Upper lobe of left lung (tissue), 6 donors: ENCODE results near the gene STK35. TPM values are rescaled to one million over a fixed set of nuclear protein-coding genes. Genes with fewer than 3 reads are reported as not detected.
A peak's percentile ranks its signal among the peaks of the same experiment; 100 is the strongest.

Experiments
- ATAC-seq, 2 donors: fragments of 200-7000 bp; cut with Tn5 transposase; one replicate each; pipeline ENCODE4 v1.9.1; 2022; ENCODE audit warnings: mild to moderate bottlenecking in 2 of 2, moderate library complexity in 2 of 2; ENCODE audit not compliant: low FRiP score in 2 of 2
- DNase-seq, 2 donors: peaks; one replicate each; pipeline ENCODE4 v3.0.0-alpha.2; 2019 to 2020
- H3K27ac ChIP-seq, 4 donors: fragments of 200-600 bp; sonication (generic); one replicate each; pipeline ENCODE4 v1.5.1; 2016 to 2019
- H3K27me3 ChIP-seq, 4 donors: fragments of 200-600 bp; sonication (generic); one replicate each; pipeline ENCODE4 v1.5.1; 2017 to 2019
- H3K36me3 ChIP-seq, 4 donors: fragments of 200-600 bp; sonication (generic); one replicate each; pipeline ENCODE4 v1.5.1; 2016 to 2019
- H3K4me1 ChIP-seq, 4 donors: fragments of 200-600 bp; sonication (generic); one replicate each; pipeline ENCODE4 v1.5.1; 2018 to 2019
- H3K4me3 ChIP-seq, 4 donors: fragments of 200-600 bp; sonication (generic); one replicate each; pipeline ENCODE4 v1.5.1; 2017 to 2019; ENCODE audit warnings: mild to moderate bottlenecking in 2 of 4, moderate library complexity in 1 of 4
- H3K9me3 ChIP-seq, 4 donors: fragments of 200-600 bp; sonication (generic); one replicate each; pipeline ENCODE4 v1.5.1; 2018 to 2019
- CTCF ChIP-seq, 6 experiments: fragments of 450-650 bp in 4 of 6; fragments of 200-600 bp in 2 of 6; sonication (generic) in 2 of 6; IDR thresholded peaks; one replicate each; pipeline ENCODE4 v1.5.1; 2016 to 2019; ENCODE audit warnings: antibody characterized with exemption in 6 of 6
- EP300 ChIP-seq, 4 donors: sonication (generic); formaldehyde crosslinking; IDR thresholded peaks; one replicate each; pipeline ENCODE4 v1.5.1; 2017; ENCODE audit warnings: antibody characterized with exemption in 4 of 4, control low read depth in 2 of 4
- POLR2A ChIP-seq, 4 donors: fragments of 450-650 bp; IDR thresholded peaks; one replicate each; pipeline ENCODE4 v1.5.1; 2016 to 2017; ENCODE audit warnings: antibody characterized with exemption in 4 of 4, mild to moderate bottlenecking in 2 of 4
- POLR2AphosphoS5 ChIP-seq, 2 donors: sonication (generic); formaldehyde crosslinking; IDR thresholded peaks; one replicate each; pipeline ENCODE4 v1.5.1; 2017; ENCODE audit warnings: antibody characterized with exemption in 2 of 2
- WGBS, 2 donors: methylation state at CpG; one replicate each; pipeline ENCODE4 v1.1.5; 2017 to 2018; 5-methylcytosine and 5-hydroxymethylcytosine counted together
- total RNA-seq, 6 donors: library from RNA; depleted of rRNA in 4 of 6; stranded (reverse); fragments of >200 nt in 4 of 6; gene quantifications; one replicate each; pipeline versions ENCODE4 v1.1.0 to v1.2.1, GENCODE V29; 2016 to 2021
- donor health status: DM: no; HTN: no; CAD: no; lungs with moderate emphysema.
- donor health status: DM: no; HTN: yes; CAD: no; lungs with severe emphysema.

STK35 gene
- total RNA-seq, 6 donors from 2014 or later: 14.4 to 36.0 (median 22.5) TPM

- WGBS, 2 donors: 90 to 95% methylated on average over 4 of the region's 4 CpGs
These were observed 7.4 kb downstream of the STK35 start for GRCh38 chr20:2108987-2109386.

GRCh38 chr20:2109425-2110210 is 8.0 kb downstream of the STK35 start:
- ATAC-seq (peak in 1 of 2 donors; percentile 85), DNase-seq (peak in 1 of 2 donors; percentile 49)
- WGBS, 2 donors: 51 to 64% methylated on average over 6 of the region's 6 CpGs
- H3K9me3 ChIP-seq: no peaks in the 10 kb centered on the region
- peak overlapping the region in 2 of 4 donors; percentile 6 to 33 for H3K27ac ChIP-seq
- TF ChIP-seq EP300 (IDR thresholded peaks at IDR 0.05): no peak
- TF ChIP-seq POLR2A (IDR thresholded peaks at IDR 0.05): no peak
- no peak for TF ChIP-seq CTCF (IDR thresholded peaks at IDR 0.05)
- TF ChIP-seq POLR2AphosphoS5 (IDR thresholded peaks at IDR 0.05): no peak
- no peak overlapping the region for H3K4me3 ChIP-seq
- peaks cover 47 to 66% (median 60%) of the 10 kb centered on the region in 4 donors for H3K4me1 ChIP-seq
- H3K36me3 ChIP-seq: peaks cover 0 to 7% (median 0%) of the 10 kb centered on the region in 4 donors
- no peaks in the 10 kb centered on the region for H3K27me3 ChIP-seq

More at GRCh38 chr20:2108987-2109386, 7.4 kb downstream of the STK35 start:
- Histone ChIP-seq H3K27ac (peak overlapping the region in 1 of 4 donors; percentile 6), H3K27me3 (no peaks in the 10 kb centered on the region), H3K4me1 (peaks cover 49 to 66% (median 60%) of the 10 kb centered on the region in 4 donors), H3K36me3 (peaks cover 0 to 5% (median 0%) of the 10 kb centered on the region in 4 donors), H3K4me3 (no peak overlapping the region), H3K9me3 (no peaks in the 10 kb centered on the region)
- TF ChIP-seq EP300 (IDR thresholded peaks at IDR 0.05) (no peak), POLR2A (IDR thresholded peaks at IDR 0.05) (no peak), CTCF (IDR thresholded peaks at IDR 0.05) (no peak), POLR2AphosphoS5 (IDR thresholded peaks at IDR 0.05) (no peak)
- no peak for DNase-seq
- ATAC-seq: peak in 1 of 2 donors; percentile 56

GRCh38 chr20:2112910-2113309 is 11.3 kb downstream of the STK35 start:
- peaks cover 6 to 26% (median 11%) of the 10 kb centered on the region in 4 donors for H3K36me3 ChIP-seq
- WGBS, 2 donors: 95% methylated on average over 4 of the region's 4 CpGs
- no peak overlapping the region for H3K4me3 ChIP-seq
- H3K27ac ChIP-seq: no peak overlapping the region
- no peak for DNase-seq
- no peaks in the 10 kb centered on the region for H3K9me3 ChIP-seq
- no peaks in the 10 kb centered on the region for H3K27me3 ChIP-seq
- H3K4me1 ChIP-seq: peaks cover 48 to 59% (median 56%) of the 10 kb centered on the region in 4 donors
- TF ChIP-seq POLR2A (IDR thresholded peaks at IDR 0.05): no peak
- no peak for TF ChIP-seq CTCF (IDR thresholded peaks at IDR 0.05)
- TF ChIP-seq POLR2AphosphoS5 (IDR thresholded peaks at IDR 0.05): no peak
- TF ChIP-seq EP300 (IDR thresholded peaks at IDR 0.05): no peak
- ATAC-seq: no peak

GRCh38 chr20:2114127-2114959 is 12.7 kb downstream of the STK35 start:
- TF ChIP-seq EP300 (IDR thresholded peaks at IDR 0.05) (no peak), POLR2A (IDR thresholded peaks at IDR 0.05) (no peak), POLR2AphosphoS5 (IDR thresholded peaks at IDR 0.05) (no peak), CTCF (IDR thresholded peaks at IDR 0.05) (no peak)
- Histone ChIP-seq H3K4me1 (peaks cover 47 to 54% (median 49%) of the 10 kb centered on the region in 4 donors), H3K36me3 (peaks cover 6 to 33% (median 13%) of the 10 kb centered on the region in 4 donors), H3K27me3 (no peaks in the 10 kb centered on the region), H3K9me3 (no peaks in the 10 kb centered on the region), H3K4me3 (no peak overlapping the region), H3K27ac (peak overlapping the region in 2 of 4 donors; percentile 15 to 38)
- 74 to 77% methylated on average over 9 of the region's 9 CpGs for WGBS, 2 donors
- ATAC-seq (no peak), DNase-seq (no peak)
